Endothelial cell of umbilical vein (primary cell): ENCODE data around the gene BANF2. TPM values are rescaled to one million over a fixed set of nuclear protein-coding genes. Genes with fewer than 3 reads are reported as not detected.

Source experiments
- BruUV-seq: library from RNA; stranded (reverse); fragments of 400-500 nt; replicated peaks from 2 replicates; lab custom pipeline; 2021; lab: Mats Ljungman, UMichigan
- CTCF ChIA-PET: fragments of 300-600, 350-600 bp; sonication (Branson Sonifier 250); formaldehyde crosslinking; loops from one replicate; lab custom pipeline; 2021; ENCODE audit warnings: antibody characterized with exemption, inconsistent platforms; lab: Charles Lee
- POLR2A ChIA-PET: fragments of 300-600, 350-600 bp; sonication (Branson Sonifier 250); formaldehyde crosslinking; loops from one replicate; lab custom pipeline; 2021; ENCODE audit warnings: antibody characterized with exemption, inconsistent platforms; lab: Charles Lee
- DNase-seq: peaks from one replicate; pipeline ENCODE4 v3.0.0-alpha.2; 2011; ENCODE audit warnings: low read depth, low spot score
- FAIRE-seq: peaks from 2 replicates; lab custom pipeline; 2011; peaks lifted over from hg19 to GRCh38; lab: Jason Lieb, UNC
- H2AFZ ChIP-seq: 2 replicates; pipeline ENCODE4 v1.6.0; 2012; ENCODE audit warnings: low read depth, low read length, control low read depth, inconsistent platforms
- H3K27ac ChIP-seq: 2 replicates; pipeline ENCODE4 v1.5.1; 2011; ENCODE audit warnings: low read depth, mild to moderate bottlenecking, control low read depth, low read length, moderate library complexity; ENCODE audit not compliant: insufficient read depth
- H3K27me3 ChIP-seq, 2 experiments: 2 replicates each; pipeline versions ENCODE4 v1.6.0 to v1.6.1; 2011; ENCODE audit warnings: low read length in 2 of 2, mixed read lengths in 1 of 2; ENCODE audit not compliant: control insufficient read depth in 2 of 2, insufficient read depth in 2 of 2
- H3K36me3 ChIP-seq, 2 experiments: 2 replicates in 1 of 2; 3 replicates in 1 of 2; pipeline ENCODE4 v1.5.1; 2011; ENCODE audit warnings: low read length in 2 of 2, mild to moderate bottlenecking in 1 of 2, moderate library complexity in 1 of 2; ENCODE audit not compliant: control insufficient read depth in 2 of 2, insufficient read depth in 2 of 2; ENCODE audit errors: extremely low read depth in 1 of 2
- H3K4me1 ChIP-seq: 3 replicates; pipeline ENCODE4 v1.5.1; 2011; ENCODE audit warnings: mild to moderate bottlenecking, low read length; ENCODE audit not compliant: control insufficient read depth, insufficient read depth; ENCODE audit errors: extremely low read depth
- H3K4me2 ChIP-seq: 2 replicates; pipeline ENCODE4 v1.6.1; 2011; ENCODE audit warnings: low read length, control low read depth, mixed read lengths; ENCODE audit not compliant: insufficient read depth
- H3K4me3 ChIP-seq, 3 experiments: fragments of 200-600 bp in 1 of 3; sonication (generic), shearing (Covaris generic) in 1 of 3; replicated peaks in 1 of 3; 2 replicates each; pipeline ENCODE4 v1.5.1; 2011 to 2016; ENCODE audit warnings: control low read depth in 3 of 3, low read length in 3 of 3, mild to moderate bottlenecking in 2 of 3, inconsistent platforms in 1 of 3, low read depth in 1 of 3, moderate library complexity in 1 of 3; ENCODE audit not compliant: insufficient read depth in 1 of 3
- H3K79me2 ChIP-seq: 2 replicates; pipeline ENCODE4 v1.6.0; 2012; ENCODE audit warnings: low read length, inconsistent platforms; ENCODE audit not compliant: control insufficient read depth, insufficient read depth
- H3K9ac ChIP-seq: replicated peaks from 2 replicates; pipeline ENCODE3; 2011; ENCODE audit warnings: low read length, control low read depth; ENCODE audit not compliant: insufficient read depth; ENCODE audit errors: extremely low read depth
- H3K9me1 ChIP-seq: replicated peaks from 3 replicates; pipeline ENCODE4 v1.6.0; 2011; ENCODE audit warnings: mild to moderate bottlenecking, low read length; ENCODE audit not compliant: control insufficient read depth, insufficient read depth; ENCODE audit errors: extremely low read depth
- H3K9me3 ChIP-seq: replicated peaks from 2 replicates; pipeline ENCODE4 v1.5.1; 2012; ENCODE audit warnings: low read length, inconsistent platforms; ENCODE audit not compliant: control insufficient read depth, insufficient read depth
- H4K20me1 ChIP-seq: replicated peaks from 2 replicates; pipeline ENCODE3; 2011; ENCODE audit warnings: mild to moderate bottlenecking, low read length; ENCODE audit not compliant: control insufficient read depth, insufficient read depth; ENCODE audit errors: extremely low read depth
- FOS ChIP-seq: IDR thresholded peaks from 2 replicates; pipeline ENCODE4 v1.6.1; 2011; ENCODE audit warnings: mild to moderate bottlenecking, low read length, moderate library complexity, borderline replicate concordance; ENCODE audit not compliant: insufficient read depth
- GATA2 ChIP-seq: IDR thresholded peaks from 2 replicates; pipeline ENCODE4 v1.7.0; 2011; ENCODE audit warnings: low read depth, mild to moderate bottlenecking, moderate library complexity, mixed read lengths, low read length; ENCODE audit not compliant: insufficient read length, insufficient read depth
- JUN ChIP-seq: IDR thresholded peaks from 2 replicates; pipeline ENCODE4 v1.6.1; 2011; ENCODE audit warnings: borderline replicate concordance, low read depth; ENCODE audit not compliant: insufficient read length, insufficient read depth
- MYC ChIP-seq: IDR thresholded peaks from one replicate; pipeline ENCODE4 v1.6.1; 2011; ENCODE audit warnings: mild to moderate bottlenecking, low read depth, low read length
- POLR2A ChIP-seq: IDR thresholded peaks from 2 replicates; pipeline ENCODE4 v1.6.1; 2012; ENCODE audit warnings: low read depth, mild to moderate bottlenecking, control low read depth, low read length
- POLR2AphosphoS5 ChIP-seq: IDR thresholded peaks from 2 replicates; pipeline ENCODE4 v1.6.1; 2012; ENCODE audit warnings: low read depth, mild to moderate bottlenecking, control low read depth, low read length, moderate library complexity; ENCODE audit not compliant: insufficient read depth
- dilution Hi-C: fragments of 300-500 bp; cut with MboI; formaldehyde crosslinking; loops from one replicate; pipeline ENCODE4 v1.15.0; 2019; ENCODE audit warnings: low sequenced_read_pairs; ENCODE audit not compliant: extremely low pct_ligation_motif_present
- intact Hi-C: fragments of 100-400 bp; cut with micrococcal nuclease; formaldehyde crosslinking; loops from one replicate; pipeline ENCODE4 v1.10.0; 2022
- polyA plus RNA-seq, 4 experiments: library from polyadenylated mRNA; depleted of rRNA in 3 of 4; stranded (reverse) in 3 of 4; unstranded in 1 of 4; fragments of >200 nt; gene quantifications; 2 replicates each; pipeline versions ENCODE4 v1.2.1 to v1.2.3, GENCODE V29; 2011 to 2012; ENCODE audit warnings: missing spikeins in 1 of 4
- total RNA-seq: library from RNA; stranded (reverse); gene quantifications from 2 replicates; pipeline ENCODE4 v1.2.3, GENCODE V29; 2021
- TF ChIP-seq, protein P1 (sequence below), 2 donors: IDR thresholded peaks; 1 replicate in 1 of 2; 2 replicates in 1 of 2; pipeline ENCODE4 v1.5.1; 2011; ENCODE audit warnings: low read length in 2 of 2, mild to moderate bottlenecking in 2 of 2, moderate library complexity in 2 of 2, control low read depth in 1 of 2, inconsistent platforms in 1 of 2, low read depth in 1 of 2; ENCODE audit not compliant: insufficient read depth in 1 of 2; ENCODE audit errors: extremely low read depth in 1 of 2
- TF ChIP-seq, protein P2 (sequence below): IDR thresholded peaks from 2 replicates; pipeline ENCODE4 v1.6.1; 2011; ENCODE audit not compliant: insufficient read depth, insufficient read length

Gene BANF2
- total and polyA plus RNA-seq, 2 donors (not counting 3 experiments of a cell fraction or from before 2014, with no cell fraction given) = not detected

DNA sequence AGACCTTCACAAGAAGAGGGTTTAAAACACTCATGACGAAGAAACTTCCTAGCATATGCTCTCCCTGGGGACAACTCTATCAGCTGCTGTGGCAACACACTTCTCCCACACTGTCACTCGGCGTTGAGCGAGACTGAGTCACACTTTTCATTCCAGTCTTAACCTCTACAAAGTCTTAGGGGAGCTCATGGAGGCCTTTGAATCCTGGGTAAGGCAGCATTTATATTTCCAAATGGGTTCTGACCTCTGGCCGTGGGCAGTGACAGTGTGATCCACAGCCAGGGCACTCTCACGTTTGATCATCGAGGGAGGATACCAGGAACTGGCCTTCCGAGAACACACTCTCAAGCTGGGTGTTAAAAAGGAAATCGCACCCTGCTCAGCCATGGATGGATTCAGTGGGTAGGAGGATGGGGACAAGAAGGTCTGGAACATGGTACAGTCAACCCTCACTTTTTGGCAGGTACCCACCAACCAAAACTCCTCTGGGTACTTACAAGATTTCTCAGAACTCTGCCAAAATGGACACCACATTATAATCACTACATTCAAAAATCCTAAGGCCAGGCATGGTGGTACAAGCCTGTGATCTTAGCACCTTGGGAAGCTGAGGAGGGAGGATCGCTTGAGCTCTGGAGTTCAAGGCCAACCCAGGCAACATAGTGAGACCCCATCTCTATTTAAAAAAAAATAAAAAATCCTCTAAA lies 37.3 kb upstream of the BANF2 start:
- ChIA-PET CTCF (interaction anchor here (1.1 to 1.3 kb wide), 2 partner anchors 13 to 20 kb away, joined by 3 read pairs; no protein-coding TSS in a partner anchor), POLR2A (no interaction called here)
- DNase-seq (no peak), FAIRE-seq (no peak)
- BruUV-seq = no TSS peak
- Histone ChIP-seq H3K9me1 (no peaks in the 10 kb centered on the region), H3K4me3 (no peak overlapping the region), H3K27ac (no peak overlapping the region), H2AFZ (no peak overlapping the region), H3K36me3 (peaks cover 8 to 15% of the 10 kb centered on the region in 2 experiments), H3K27me3 (no peaks in the 10 kb centered on the region), H3K4me1 (peaks cover 26% of the 10 kb centered on the region), H3K9me3 (no peaks in the 10 kb centered on the region), H4K20me1 (no peaks in the 10 kb centered on the region), H3K9ac (no peak overlapping the region), H3K4me2 (no peak overlapping the region), H3K79me2 (peaks cover 67% of the 10 kb centered on the region)
- no peak for TF ChIP-seq JUN
- intact Hi-C loops (no loop called here), dilution Hi-C loops (no loop called here)

DNA sequence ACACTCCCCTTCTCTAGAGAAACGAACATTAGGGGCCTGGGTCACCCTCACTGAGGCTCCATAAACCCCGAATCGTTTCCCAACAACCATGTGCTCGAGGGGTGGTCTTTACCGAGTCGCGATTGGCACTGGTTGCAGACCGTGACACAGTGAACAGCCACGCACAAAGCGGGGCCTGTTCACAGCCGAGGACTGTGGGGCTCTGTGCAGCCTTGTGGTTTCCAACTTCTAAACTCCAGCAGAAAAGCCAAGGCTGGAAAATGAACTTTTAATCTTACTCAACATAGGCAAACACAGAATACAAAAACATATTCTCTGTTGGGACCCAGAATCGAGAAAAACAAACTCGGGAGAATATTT lies 36.7 kb upstream of the BANF2 start:
- intact Hi-C loops (no loop called here), dilution Hi-C loops (no loop called here)
- DNase-seq (no peak), FAIRE-seq (no peak)
- ChIA-PET CTCF (interaction anchor here (1.1 to 1.3 kb wide), 2 partner anchors 14 to 20 kb away, joined by 3 read pairs; no protein-coding TSS in a partner anchor), POLR2A (no interaction called here)
- Histone ChIP-seq H3K4me2 (no peak overlapping the region), H3K36me3 (peaks cover 6 to 11% of the 10 kb centered on the region in 2 experiments), H2AFZ (no peak overlapping the region), H3K9me1 (no peaks in the 10 kb centered on the region), H3K79me2 (peaks cover 66% of the 10 kb centered on the region), H3K27ac (no peak overlapping the region), H3K9ac (no peak overlapping the region), H3K9me3 (no peaks in the 10 kb centered on the region), H3K4me1 (peaks cover 27% of the 10 kb centered on the region), H4K20me1 (no peaks in the 10 kb centered on the region), H3K27me3 (no peaks in the 10 kb centered on the region), H3K4me3 (no peak overlapping the region)
- no TSS peak for BruUV-seq
- TF ChIP-seq, protein P1, sequence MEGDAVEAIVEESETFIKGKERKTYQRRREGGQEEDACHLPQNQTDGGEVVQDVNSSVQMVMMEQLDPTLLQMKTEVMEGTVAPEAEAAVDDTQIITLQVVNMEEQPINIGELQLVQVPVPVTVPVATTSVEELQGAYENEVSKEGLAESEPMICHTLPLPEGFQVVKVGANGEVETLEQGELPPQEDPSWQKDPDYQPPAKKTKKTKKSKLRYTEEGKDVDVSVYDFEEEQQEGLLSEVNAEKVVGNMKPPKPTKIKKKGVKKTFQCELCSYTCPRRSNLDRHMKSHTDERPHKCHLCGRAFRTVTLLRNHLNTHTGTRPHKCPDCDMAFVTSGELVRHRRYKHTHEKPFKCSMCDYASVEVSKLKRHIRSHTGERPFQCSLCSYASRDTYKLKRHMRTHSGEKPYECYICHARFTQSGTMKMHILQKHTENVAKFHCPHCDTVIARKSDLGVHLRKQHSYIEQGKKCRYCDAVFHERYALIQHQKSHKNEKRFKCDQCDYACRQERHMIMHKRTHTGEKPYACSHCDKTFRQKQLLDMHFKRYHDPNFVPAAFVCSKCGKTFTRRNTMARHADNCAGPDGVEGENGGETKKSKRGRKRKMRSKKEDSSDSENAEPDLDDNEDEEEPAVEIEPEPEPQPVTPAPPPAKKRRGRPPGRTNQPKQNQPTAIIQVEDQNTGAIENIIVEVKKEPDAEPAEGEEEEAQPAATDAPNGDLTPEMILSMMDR (IDR thresholded peaks at IDR 0.05; ENCODE audit: extremely low read depth in 1 of 2, insufficient read depth in 1 of 2, low read depth in 1 of 2, low read length in 2 of 2) = no peak
- TF ChIP-seq, protein P2, sequence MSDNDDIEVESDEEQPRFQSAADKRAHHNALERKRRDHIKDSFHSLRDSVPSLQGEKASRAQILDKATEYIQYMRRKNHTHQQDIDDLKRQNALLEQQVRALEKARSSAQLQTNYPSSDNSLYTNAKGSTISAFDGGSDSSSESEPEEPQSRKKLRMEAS = no peak
- no peak for TF ChIP-seq MYC
- TF ChIP-seq JUN = no peak
- no peak for TF ChIP-seq POLR2AphosphoS5
- no peak for TF ChIP-seq GATA2
- no peak for TF ChIP-seq POLR2A
- TF ChIP-seq FOS = no peak
